ENCODE data around the gene MAPKAPK3.

MAPKAPK3 gene

GRCh38 chr3:50689558-50689957 is 72.6 kb downstream of the MAPKAPK3 start:
- no peak for DNase-seq (ENCODE audit: low read depth)

DNA sequence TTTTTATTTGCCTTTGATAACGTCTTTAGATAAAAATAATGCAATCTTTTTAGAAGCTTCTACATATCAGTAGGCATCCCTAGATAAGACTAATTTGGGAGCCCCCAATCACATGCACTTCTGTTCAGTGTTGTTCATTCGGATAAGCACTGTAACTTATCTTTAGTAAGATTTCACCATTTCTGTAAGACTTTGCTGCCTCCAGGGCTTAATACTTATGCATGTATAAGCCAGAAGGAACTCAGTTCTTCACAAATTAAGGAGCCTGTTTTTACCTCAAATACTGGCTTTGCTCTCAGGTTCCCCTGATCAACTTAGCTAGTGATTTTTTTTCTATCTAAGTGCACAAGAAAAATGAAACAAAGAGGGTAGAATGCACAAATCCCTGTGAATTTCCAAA is 78.1 kb downstream of the MAPKAPK3 start:
- DNase-seq (ENCODE audit: low read depth) = no peak

GRCh38 chr3:50696276-50696675 is 79.3 kb downstream of the MAPKAPK3 start:
- no peak for DNase-seq (ENCODE audit: low read depth)

- DNase-seq (ENCODE audit: low read depth) = no peak
Observed at GRCh38 chr3:50698269-50698668, 81.3 kb downstream of the MAPKAPK3 start.
